ENCODE measurements around the gene DNAJC13.
"Not testable (repeated sequence)": the region's sequence is repeated elsewhere in the genome, so short reads cannot be mapped to it uniquely, and the experiment has no call there.

Gene DNAJC13

DNA sequence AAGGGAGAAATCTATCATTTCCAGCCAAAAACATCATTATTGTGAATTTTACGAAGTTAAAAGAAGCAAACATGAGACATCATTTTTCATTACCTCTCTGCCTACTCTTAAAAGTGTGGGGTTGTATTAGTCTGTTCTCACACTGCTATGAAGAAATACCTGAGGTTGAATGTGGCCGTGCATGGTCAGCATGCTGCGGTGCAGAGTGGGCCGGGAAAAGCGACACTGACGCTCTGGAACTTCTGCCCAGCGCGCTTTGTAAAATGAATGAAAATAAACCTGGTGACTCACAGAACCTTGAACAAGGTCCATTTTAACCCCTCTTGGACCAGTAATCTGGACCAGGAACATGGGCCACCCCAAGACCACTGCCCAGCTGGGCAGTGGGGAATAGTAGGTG, 31.0 kb upstream of the DNAJC13 start:
- Histone ChIP-seq H3K27ac (ENCODE audit: low read depth, low read length) (no peak overlapping the region), H3K36me3 (ENCODE audit: control insufficient read depth, low read length) (no peaks in the 10 kb centered on the region), H3K4me2 (ENCODE audit: low read length) (no peak overlapping the region), H3F3A (ENCODE audit: control insufficient read depth, insufficient read depth) (no peaks in the 10 kb centered on the region), H3K9me2 (replicated peaks; ENCODE audit: control insufficient read depth, low read length) (no peaks in the 10 kb centered on the region), H4K20me1 (ENCODE audit: control insufficient read depth, insufficient read depth, low read depth, low read length) (no peaks in the 10 kb centered on the region), H3K27me3 (ENCODE audit: control insufficient read depth, low read length) (no peaks in the 10 kb centered on the region), H3K79me2 (ENCODE audit: control insufficient read depth, low read length) (no peaks in the 10 kb centered on the region), H3K9me3 (ENCODE audit: control insufficient read depth, insufficient read depth, low read length) (peaks cover 6% of the 10 kb centered on the region; the same call in 1 of the 2 replicates), H3K4me3 (ENCODE audit: low read length) (no peak overlapping the region), H3K4me1 (ENCODE audit: control insufficient read depth, low read length) (no peaks in the 10 kb centered on the region)
- TF ChIP-seq, protein P1, sequence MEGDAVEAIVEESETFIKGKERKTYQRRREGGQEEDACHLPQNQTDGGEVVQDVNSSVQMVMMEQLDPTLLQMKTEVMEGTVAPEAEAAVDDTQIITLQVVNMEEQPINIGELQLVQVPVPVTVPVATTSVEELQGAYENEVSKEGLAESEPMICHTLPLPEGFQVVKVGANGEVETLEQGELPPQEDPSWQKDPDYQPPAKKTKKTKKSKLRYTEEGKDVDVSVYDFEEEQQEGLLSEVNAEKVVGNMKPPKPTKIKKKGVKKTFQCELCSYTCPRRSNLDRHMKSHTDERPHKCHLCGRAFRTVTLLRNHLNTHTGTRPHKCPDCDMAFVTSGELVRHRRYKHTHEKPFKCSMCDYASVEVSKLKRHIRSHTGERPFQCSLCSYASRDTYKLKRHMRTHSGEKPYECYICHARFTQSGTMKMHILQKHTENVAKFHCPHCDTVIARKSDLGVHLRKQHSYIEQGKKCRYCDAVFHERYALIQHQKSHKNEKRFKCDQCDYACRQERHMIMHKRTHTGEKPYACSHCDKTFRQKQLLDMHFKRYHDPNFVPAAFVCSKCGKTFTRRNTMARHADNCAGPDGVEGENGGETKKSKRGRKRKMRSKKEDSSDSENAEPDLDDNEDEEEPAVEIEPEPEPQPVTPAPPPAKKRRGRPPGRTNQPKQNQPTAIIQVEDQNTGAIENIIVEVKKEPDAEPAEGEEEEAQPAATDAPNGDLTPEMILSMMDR (IDR thresholded peaks at IDR 0.05; ENCODE audit: low read depth, low read length, poor library complexity, severe bottlenecking) = no peak
- TF ChIP-seq EZH2phosphoT487 (IDR thresholded peaks at IDR 0.05; ENCODE audit: borderline replicate concordance, low read length) = no peak

DNA sequence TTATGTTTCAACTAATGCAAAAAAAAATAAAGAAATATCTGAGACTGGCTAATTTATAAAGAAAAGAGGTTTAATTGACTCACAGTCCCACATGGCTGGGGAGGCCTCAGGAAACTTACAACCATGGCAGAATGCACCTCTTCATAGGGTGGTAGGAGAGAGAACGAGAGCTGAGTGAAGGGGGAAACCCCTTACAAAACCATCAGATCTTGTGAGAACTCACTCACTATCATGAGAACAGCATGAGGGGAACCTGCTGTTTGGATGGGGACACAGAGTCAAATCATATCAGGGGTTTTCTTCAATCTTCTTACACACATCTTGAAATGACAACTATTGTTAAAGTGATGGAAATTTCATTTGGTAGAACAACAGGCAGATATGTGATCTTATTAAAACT, 24.6 kb upstream of the DNAJC13 start:
- not testable (repeated sequence) for H3K4me3 ChIP-seq (ENCODE audit: low read length); H3K27ac ChIP-seq (ENCODE audit: low read depth, low read length); H3K27me3 ChIP-seq (ENCODE audit: control insufficient read depth, low read length); H3K4me1 ChIP-seq (ENCODE audit: control insufficient read depth, low read length); H3K36me3 ChIP-seq (ENCODE audit: control insufficient read depth, low read length); H4K20me1 ChIP-seq (ENCODE audit: control insufficient read depth, insufficient read depth, low read depth, low read length); H3K9me2 ChIP-seq (replicated peaks; ENCODE audit: control insufficient read depth, low read length); H3K9me3 ChIP-seq (ENCODE audit: control insufficient read depth, insufficient read depth, low read length); H3K4me2 ChIP-seq (ENCODE audit: low read length); H3K79me2 ChIP-seq (ENCODE audit: control insufficient read depth, low read length); H3F3A ChIP-seq (ENCODE audit: control insufficient read depth, insufficient read depth)

DNA sequence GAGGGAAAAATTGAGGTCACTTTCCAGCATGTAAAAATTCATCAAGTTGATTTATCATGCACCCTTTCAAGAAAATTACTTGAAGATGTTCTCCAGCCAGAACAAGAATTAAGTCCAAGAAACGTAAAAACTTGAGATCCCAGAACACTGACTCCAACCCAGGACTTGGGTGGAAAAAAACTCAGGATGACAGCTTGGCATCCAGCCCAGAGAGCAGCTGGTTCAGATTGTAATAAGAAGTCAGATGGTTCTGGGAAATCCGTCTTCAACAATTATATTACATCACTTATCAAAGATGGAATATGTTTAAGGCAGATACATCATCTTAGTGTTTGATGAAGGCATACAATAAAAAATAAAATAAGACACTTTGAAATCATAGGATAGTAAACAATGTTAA, 23.0 kb upstream of the DNAJC13 start:
- Histone ChIP-seq H3K9me3 (ENCODE audit: control insufficient read depth, insufficient read depth, low read length) (no peaks in the 10 kb centered on the region), H4K20me1 (ENCODE audit: control insufficient read depth, insufficient read depth, low read depth, low read length) (no peaks in the 10 kb centered on the region), H3K9me2 (replicated peaks; ENCODE audit: control insufficient read depth, low read length) (no peaks in the 10 kb centered on the region), H3K4me2 (ENCODE audit: low read length) (no peak overlapping the region), H3K36me3 (ENCODE audit: control insufficient read depth, low read length) (no peaks in the 10 kb centered on the region), H3K79me2 (ENCODE audit: control insufficient read depth, low read length) (no peaks in the 10 kb centered on the region), H3K4me3 (ENCODE audit: low read length) (no peak overlapping the region), H3K27ac (ENCODE audit: low read depth, low read length) (no peak overlapping the region), H3K4me1 (ENCODE audit: control insufficient read depth, low read length) (no peaks in the 10 kb centered on the region), H3F3A (ENCODE audit: control insufficient read depth, insufficient read depth) (no peaks in the 10 kb centered on the region), H3K27me3 (ENCODE audit: control insufficient read depth, low read length) (no peaks in the 10 kb centered on the region)
- no peak for TF ChIP-seq EZH2phosphoT487 (IDR thresholded peaks at IDR 0.05; ENCODE audit: borderline replicate concordance, low read length)
- TF ChIP-seq, protein P1 (IDR thresholded peaks at IDR 0.05; ENCODE audit: low read depth, low read length, poor library complexity, severe bottlenecking) = no peak

DNA sequence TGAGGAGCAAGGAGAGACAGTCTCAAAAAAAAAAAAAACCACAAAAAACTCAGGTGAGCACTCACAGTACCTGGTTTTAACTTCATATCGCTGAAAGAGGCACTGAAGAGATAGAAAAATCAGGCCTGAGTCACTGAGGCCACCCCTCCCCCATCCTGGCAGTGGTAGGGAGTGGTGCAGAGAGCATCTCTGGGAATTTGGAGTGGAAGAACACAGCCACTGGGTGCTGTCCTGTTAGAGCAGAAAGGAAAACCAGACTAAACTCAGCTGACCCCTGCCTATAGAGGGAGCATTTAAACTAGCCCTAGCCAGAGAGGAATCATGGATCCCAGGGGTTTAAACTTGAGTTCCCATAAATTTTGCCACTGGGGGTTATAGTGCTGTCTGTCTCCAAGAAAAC, 22.2 kb upstream of the DNAJC13 start:
- Histone ChIP-seq H3K79me2 (ENCODE audit: control insufficient read depth, low read length) (no peaks in the 10 kb centered on the region), H3K9me2 (replicated peaks; ENCODE audit: control insufficient read depth, low read length) (no peaks in the 10 kb centered on the region), H3K27me3 (ENCODE audit: control insufficient read depth, low read length) (no peaks in the 10 kb centered on the region), H4K20me1 (ENCODE audit: control insufficient read depth, insufficient read depth, low read depth, low read length) (no peaks in the 10 kb centered on the region), H3F3A (ENCODE audit: control insufficient read depth, insufficient read depth) (no peaks in the 10 kb centered on the region), H3K27ac (ENCODE audit: low read depth, low read length) (no peak overlapping the region), H3K36me3 (ENCODE audit: control insufficient read depth, low read length) (no peaks in the 10 kb centered on the region), H3K4me1 (ENCODE audit: control insufficient read depth, low read length) (peaks cover 4% of the 10 kb centered on the region), H3K9me3 (ENCODE audit: control insufficient read depth, insufficient read depth, low read length) (no peaks in the 10 kb centered on the region), H3K4me3 (ENCODE audit: low read length) (no peak overlapping the region), H3K4me2 (ENCODE audit: low read length) (no peak overlapping the region)
- TF ChIP-seq EZH2phosphoT487 (IDR thresholded peaks at IDR 0.05; ENCODE audit: borderline replicate concordance, low read length) = no peak
- TF ChIP-seq, protein P1 (IDR thresholded peaks at IDR 0.05; ENCODE audit: low read depth, low read length, poor library complexity, severe bottlenecking) = no peak
